HG03280 (cell line): Measurements from ENCODE around the gene RUSC2.
"Not testable (repeated sequence)": the region's sequence is repeated elsewhere in the genome, so short reads cannot be mapped to it uniquely, and the experiment has no call there.

Experiments
- ATAC-seq: cut with Tn5 transposase; IDR thresholded peaks from one replicate; pipeline ENCODE4 v1.9.1; 2021; ENCODE audit warnings: mild to moderate bottlenecking, moderate library complexity; ENCODE audit not compliant: unreplicated experiment

The RUSC2 gene

GRCh38 chr9:35490155-35490909 is 421 bp downstream of the RUSC2 start:
- no peak for ATAC-seq

- ATAC-seq, result no peak
Measured at GRCh38 chr9:35490910-35491465, 1.1 kb downstream of the RUSC2 start.

GRCh38 chr9:35493119-35493518 is 3.2 kb downstream of the RUSC2 start:
- ATAC-seq, result not testable (repeated sequence)

- ATAC-seq, result no peak
Measured at GRCh38 chr9:35495984-35496383, 6.1 kb downstream of the RUSC2 start.

- ATAC-seq, result not testable (repeated sequence)
Measured at GRCh38 chr9:35498245-35498644, 8.3 kb downstream of the RUSC2 start.

- no peak for ATAC-seq
Measured at GRCh38 chr9:35499029-35499700, 9.3 kb downstream of the RUSC2 start.

GRCh38 chr9:35499701-35500030 is 9.8 kb downstream of the RUSC2 start:
- no peak for ATAC-seq

GRCh38 chr9:35500130-35500748 is 10.3 kb downstream of the RUSC2 start:
- ATAC-seq, result no peak

GRCh38 chr9:35501946-35502345 is 12.0 kb downstream of the RUSC2 start:
- no peak for ATAC-seq

GRCh38 chr9:35506359-35506758 is 16.4 kb downstream of the RUSC2 start:
- ATAC-seq, result no peak

- no peak for ATAC-seq
Measured at GRCh38 chr9:35508069-35508468, 18.2 kb downstream of the RUSC2 start.

GRCh38 chr9:35510383-35510753 is 20.5 kb downstream of the RUSC2 start:
- no peak for ATAC-seq

GRCh38 chr9:35510754-35511428 is 21.0 kb downstream of the RUSC2 start:
- ATAC-seq, result no peak

- ATAC-seq, result no peak
Measured at GRCh38 chr9:35511453-35511852, 21.5 kb downstream of the RUSC2 start.

- no peak for ATAC-seq
Measured at GRCh38 chr9:35515766-35516165, 25.9 kb downstream of the RUSC2 start.

GRCh38 chr9:35516479-35516878 is 26.6 kb downstream of the RUSC2 start:
- no peak for ATAC-seq

- ATAC-seq, result no peak
Measured at GRCh38 chr9:35517131-35517530, 27.2 kb downstream of the RUSC2 start.

GRCh38 chr9:35517552-35518224 is 27.8 kb downstream of the RUSC2 start:
- no peak for ATAC-seq

GRCh38 chr9:35518225-35518821 is 28.4 kb downstream of the RUSC2 start:
- no peak for ATAC-seq

- ATAC-seq, result no peak
Measured at GRCh38 chr9:35518981-35519679, 29.2 kb downstream of the RUSC2 start.
